ENCODE measurements around the gene NGFR. TPM values are rescaled to one million over a fixed set of nuclear protein-coding genes. Genes with fewer than 3 reads are reported as not detected.

Gene NGFR
- total and polyA plus RNA-seq, 12 donors, result 1.8 to 22.9 (median 4.7) TPM

DNA sequence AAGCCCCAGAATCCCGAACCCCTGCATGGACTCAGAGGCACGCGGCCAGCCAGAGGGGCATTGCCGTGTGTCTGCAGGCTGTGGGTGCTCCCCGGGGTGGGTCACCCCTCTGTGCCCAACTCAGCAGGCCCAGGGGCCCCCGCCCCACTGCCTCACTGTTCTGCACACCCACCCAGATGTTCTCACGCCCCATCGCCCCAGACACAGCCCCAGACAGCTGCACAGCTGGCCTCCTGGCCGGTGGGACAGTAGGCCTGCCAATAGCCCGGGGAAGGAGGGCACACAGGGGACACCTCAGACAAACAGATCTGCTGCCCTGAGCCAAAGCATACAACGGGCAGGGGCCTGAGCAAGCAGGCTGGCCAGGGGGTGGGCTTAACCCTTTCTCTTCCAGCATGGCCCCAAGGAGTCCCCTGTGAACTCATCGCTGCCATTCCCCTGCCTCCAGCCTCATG, 53.0 kb downstream of the NGFR start:
- DNase-seq (peak in 1 of 2 donors; percentile 52), ATAC-seq (peak in 7 of 8 donors; percentile 46 to 62 (median 56))
- Histone ChIP-seq H3K4me3 (no peak overlapping the region), H3K4me1 (peaks cover 0 to 23% (median 0%) of the 10 kb centered on the region in 9 donors), H3K27me3 (peaks cover 0 to 18% (median 0%) of the 10 kb centered on the region in 7 donors), H3K27ac (peak overlapping the region in 4 of 10 donors; percentile 34 to 65 (median 45)), H3K9me3 (peaks cover 0 to 4% (median 0%) of the 10 kb centered on the region in 11 donors), H3K36me3 (no peaks in the 10 kb centered on the region)
- intact Hi-C loops (cut with DNase I), result loop anchor here in 9 of 10 donors (2.0 to 5.0 kb wide), 5 partner anchors 51 to 113 kb away; partner anchors contain the start of gene NGFR (in 2 of the 9)
- 61 to 62% methylated on average over 12 of the region's 12 CpGs for WGBS, 2 donors
- TF ChIP-seq, protein P1, sequence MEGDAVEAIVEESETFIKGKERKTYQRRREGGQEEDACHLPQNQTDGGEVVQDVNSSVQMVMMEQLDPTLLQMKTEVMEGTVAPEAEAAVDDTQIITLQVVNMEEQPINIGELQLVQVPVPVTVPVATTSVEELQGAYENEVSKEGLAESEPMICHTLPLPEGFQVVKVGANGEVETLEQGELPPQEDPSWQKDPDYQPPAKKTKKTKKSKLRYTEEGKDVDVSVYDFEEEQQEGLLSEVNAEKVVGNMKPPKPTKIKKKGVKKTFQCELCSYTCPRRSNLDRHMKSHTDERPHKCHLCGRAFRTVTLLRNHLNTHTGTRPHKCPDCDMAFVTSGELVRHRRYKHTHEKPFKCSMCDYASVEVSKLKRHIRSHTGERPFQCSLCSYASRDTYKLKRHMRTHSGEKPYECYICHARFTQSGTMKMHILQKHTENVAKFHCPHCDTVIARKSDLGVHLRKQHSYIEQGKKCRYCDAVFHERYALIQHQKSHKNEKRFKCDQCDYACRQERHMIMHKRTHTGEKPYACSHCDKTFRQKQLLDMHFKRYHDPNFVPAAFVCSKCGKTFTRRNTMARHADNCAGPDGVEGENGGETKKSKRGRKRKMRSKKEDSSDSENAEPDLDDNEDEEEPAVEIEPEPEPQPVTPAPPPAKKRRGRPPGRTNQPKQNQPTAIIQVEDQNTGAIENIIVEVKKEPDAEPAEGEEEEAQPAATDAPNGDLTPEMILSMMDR (IDR thresholded peaks at IDR 0.05), result no peak

GRCh38 chr17:49548506-49549310, 53.6 kb downstream of the NGFR start:
- peaks cover 0 to 4% (median 0%) of the 10 kb centered on the region in 11 donors for H3K9me3 ChIP-seq
- H3K36me3 ChIP-seq, result no peaks in the 10 kb centered on the region
- 77 to 80% methylated on average over 8 of the region's 8 CpGs for WGBS, 2 donors
- intact Hi-C loops (cut with DNase I), result loop anchor here in 9 of 10 donors (2.0 to 5.0 kb wide), 5 partner anchors 51 to 114 kb away; partner anchors contain the start of gene NGFR (in 2 of the 9)
- H3K4me1 ChIP-seq, result peaks cover 0 to 23% (median 0%) of the 10 kb centered on the region in 9 donors
- ATAC-seq, result peak; percentile 43 to 78 (median 70)
- DNase-seq, result peak in 1 of 2 donors; percentile 64
- no peak overlapping the region for H3K4me3 ChIP-seq
- peak overlapping the region in 2 of 10 donors; percentile 40 to 65 for H3K27ac ChIP-seq
- H3K27me3 ChIP-seq, result peaks cover 0 to 18% (median 0%) of the 10 kb centered on the region in 7 donors
- TF ChIP-seq, protein P1 (IDR thresholded peaks at IDR 0.05), result peak; percentile 20 to 73 (median 63)

- DNase-seq (no peak), ATAC-seq (no peak)
- 94 to 97% methylated on average over 6 of the region's 6 CpGs for WGBS, 2 donors
- Histone ChIP-seq H3K9me3 (no peaks in the 10 kb centered on the region), H3K4me3 (no peak overlapping the region), H3K27me3 (peaks cover 0 to 18% (median 0%) of the 10 kb centered on the region in 7 donors), H3K4me1 (peaks cover 0 to 23% (median 0%) of the 10 kb centered on the region in 9 donors), H3K27ac (no peak overlapping the region), H3K36me3 (no peaks in the 10 kb centered on the region)
- intact Hi-C loops (cut with DNase I), result loop anchor here in 9 of 10 donors (2.0 to 5.0 kb wide), 5 partner anchors 52 to 114 kb away; partner anchors contain the start of gene NGFR (in 2 of the 9)
- TF ChIP-seq, protein P1 (IDR thresholded peaks at IDR 0.05), result no peak
These were observed 54.2 kb downstream of the NGFR start for GRCh38 chr17:49549311-49549605.

Measured in heart right ventricle (tissue), 16 donors.